Naive thymus-derived CD4-positive, alpha-beta T cell (primary cell): ENCODE data around the gene FAM187B. TPM values are rescaled to one million over a fixed set of nuclear protein-coding genes. Genes with fewer than 3 reads are reported as not detected.

Experiments used
- ATAC-seq: fragments of 150-1000 bp; cut with Tn5 transposase; 2 replicates; pipeline ENCODE4 v1.10.0; 2021; ENCODE audit warnings: mild to moderate bottlenecking, moderate library complexity
- CTCF ChIA-PET: fragments of 350-600 bp; sonication (Branson Sonifier 250); formaldehyde crosslinking; loops from one replicate; lab custom pipeline; 2021; ENCODE audit warnings: antibody characterized with exemption; lab: Charles Lee
- POLR2A ChIA-PET: fragments of 350-600 bp; sonication (Branson Sonifier 250); formaldehyde crosslinking; loops from one replicate; lab custom pipeline; 2021; ENCODE audit warnings: antibody characterized with exemption, inconsistent platforms; lab: Charles Lee
- DNase-seq, 9 donors: peaks; one replicate each; pipeline versions ENCODE4 v3.0.0 to v3.0.0-alpha.2; 2020 to 2022; ENCODE audit warnings: mixed read lengths in 1 of 9
- H3K27ac ChIP-seq: one replicate; pipeline ENCODE4 v1.7.0; 2013; ENCODE audit warnings: mild to moderate bottlenecking, low read depth, low read length, moderate library complexity
- H3K27me3 ChIP-seq, 2 donors: one replicate each; pipeline ENCODE4 v1.7.0; 2013; ENCODE audit warnings: low read length in 2 of 2, mild to moderate bottlenecking in 2 of 2, moderate library complexity in 2 of 2; ENCODE audit not compliant: control insufficient read depth in 2 of 2, insufficient read depth in 2 of 2
- H3K36me3 ChIP-seq, 3 experiments: 1 replicate in 2 of 3; 2 replicates in 1 of 3; pipeline ENCODE4 v1.7.0; 2013; ENCODE audit warnings: low read length in 3 of 3, mild to moderate bottlenecking in 3 of 3, moderate library complexity in 1 of 3; ENCODE audit not compliant: insufficient read depth in 3 of 3, control insufficient read depth in 2 of 3
- H3K4me1 ChIP-seq, 2 donors: one replicate each; pipeline ENCODE4 v1.7.0; 2013; ENCODE audit warnings: low read length in 2 of 2, mild to moderate bottlenecking in 2 of 2, moderate library complexity in 1 of 2; ENCODE audit not compliant: control insufficient read depth in 2 of 2, insufficient read depth in 2 of 2
- H3K4me3 ChIP-seq: 2 replicates; pipeline ENCODE4 v1.7.0; 2013; ENCODE audit warnings: mild to moderate bottlenecking, low read length
- H3K9me3 ChIP-seq, 3 experiments: 1 replicate in 2 of 3; 2 replicates in 1 of 3; pipeline ENCODE4 v1.7.0; 2013; ENCODE audit warnings: low read length in 3 of 3; ENCODE audit not compliant: control insufficient read depth in 2 of 3
- H3K27ac Mint-ChIP-seq, 9 donors: one replicate each; pipeline ENCODE4 v1.8.0; 2020 to 2022; ENCODE audit warnings: mixed read lengths in 9 of 9, mild to moderate bottlenecking in 8 of 9, moderate library complexity in 5 of 9, inconsistent platforms in 2 of 9
- H3K27me3 Mint-ChIP-seq, 5 donors: one replicate each; pipeline ENCODE4 v1.8.0; 2021 to 2022; ENCODE audit warnings: mixed read lengths in 5 of 5, mild to moderate bottlenecking in 1 of 5
- H3K36me3 Mint-ChIP-seq, 5 donors: one replicate each; pipeline ENCODE4 v1.8.0; 2020 to 2022; ENCODE audit warnings: mixed read lengths in 5 of 5, mild to moderate bottlenecking in 3 of 5, inconsistent platforms in 1 of 5
- H3K4me1 Mint-ChIP-seq, 7 donors: one replicate each; pipeline ENCODE4 v1.8.0; 2020 to 2022; ENCODE audit warnings: mixed read lengths in 7 of 7, mild to moderate bottlenecking in 3 of 7, inconsistent platforms in 1 of 7
- H3K4me3 Mint-ChIP-seq, 10 donors: one replicate each; pipeline ENCODE4 v1.8.0; 2020 to 2022; ENCODE audit warnings: mild to moderate bottlenecking in 10 of 10, mixed read lengths in 10 of 10, moderate library complexity in 6 of 10, inconsistent platforms in 2 of 10
- H3K9me3 Mint-ChIP-seq, 11 donors: one replicate each; pipeline ENCODE4 v1.8.0; 2020 to 2022; ENCODE audit warnings: mixed read lengths in 11 of 11, mild to moderate bottlenecking in 4 of 11, inconsistent platforms in 1 of 11, moderate library complexity in 1 of 11
- intact Hi-C, 2 donors: fragments of 100-400 bp; cut with micrococcal nuclease; formaldehyde crosslinking; loops; one replicate each; pipeline ENCODE4 v1.15.1; 2023
- polyA plus RNA-seq, 2 donors: library from polyadenylated mRNA; unstranded; fragments of 300-500 nt; fragmentation: Illumina TruSeq; gene quantifications; one replicate each; pipeline ENCODE4 v1.2.3, GENCODE V29; 2021
- total RNA-seq, 6 experiments: library from RNA in 5 of 6; stranded (reverse) in 5 of 6; gene quantifications; 1 replicate in 5 of 6; 2 replicates in 1 of 6; pipeline ENCODE4 v1.2.3 and lab custom pipeline; 2021 to 2026

Gene FAM187B
- total and polyA plus RNA-seq, 7 experiments from 2014 or later, result not detected

GRCh38 chr19:35206855-35207254, 21.7 kb downstream of the FAM187B start:
- CTCF ChIA-PET, result interaction anchor here (0.7 to 1.7 kb wide), 5 partner anchors 9 to 694 kb away, joined by 3 to 8 read pairs (median 4); no protein-coding TSS in a partner anchor
- H3K27me3 ChIP-seq, result no peaks in the 10 kb centered on the region
- H3K4me1 Mint-ChIP-seq, result peaks cover 44 to 89% (median 79%) of the 10 kb centered on the region in 7 donors
- H3K4me3 Mint-ChIP-seq, result peak overlapping the region; percentile 48 to 87 (median 74)
- H3K36me3 Mint-ChIP-seq, result peaks cover 0 to 18% (median under 1%) of the 10 kb centered on the region in 5 donors
- peak overlapping the region; percentile 87 for H3K27ac ChIP-seq
- intact Hi-C loops, result loop anchor here (1.0 to 2.0 kb wide), 3 partner anchors 7 to 62 kb away; partner anchors contain the start of gene USF2 (in 1 of the 2)
- H3K9me3 ChIP-seq, result peaks cover 0 to 5% (median 0%) of the 10 kb centered on the region in 3 experiments
- POLR2A ChIA-PET, result interaction anchor here (0.6 to 3.3 kb wide), 22 partner anchors 8 to 222 kb away, joined by 3 to 23 read pairs (median 4); partner anchors contain the start of gene FXYD5
- peaks cover 0 to 15% (median 3%) of the 10 kb centered on the region in 11 donors for H3K9me3 Mint-ChIP-seq
- H3K36me3 ChIP-seq, result no peaks in the 10 kb centered on the region
- H3K4me3 ChIP-seq, result peak overlapping the region; percentile 5
- ATAC-seq (no peak), DNase-seq (no peak)
- peaks cover 64 to 68% of the 10 kb centered on the region in 2 donors for H3K4me1 ChIP-seq
- no peaks in the 10 kb centered on the region for H3K27me3 Mint-ChIP-seq
- H3K27ac Mint-ChIP-seq, result peak overlapping the region; percentile 93 to 100 (median 99)

GRCh38 chr19:35206379-35206778, 22.2 kb downstream of the FAM187B start:
- Mint-ChIP-seq H3K9me3 (peaks cover 0 to 11% (median 3%) of the 10 kb centered on the region in 11 donors), H3K27ac (peak overlapping the region; percentile 93 to 100 (median 99)), H3K27me3 (no peaks in the 10 kb centered on the region), H3K36me3 (peaks cover 0 to 17% (median 0%) of the 10 kb centered on the region in 5 donors), H3K4me3 (peak overlapping the region; percentile 48 to 87 (median 74)), H3K4me1 (peaks cover 39 to 87% (median 76%) of the 10 kb centered on the region in 7 donors)
- peak overlapping the region; percentile 5 for H3K4me3 ChIP-seq
- H3K9me3 ChIP-seq, result peaks cover 0 to 5% (median 0%) of the 10 kb centered on the region in 3 experiments
- POLR2A ChIA-PET, result interaction anchor here (0.6 to 3.3 kb wide), 24 partner anchors 9 to 444 kb away, joined by 3 to 23 read pairs (median 4); partner anchors contain the start of gene FXYD5
- peak; percentile 59 for ATAC-seq
- H3K27me3 ChIP-seq, result no peaks in the 10 kb centered on the region
- H3K27ac ChIP-seq, result peak overlapping the region; percentile 87
- no peaks in the 10 kb centered on the region for H3K36me3 ChIP-seq
- intact Hi-C loops, result loop anchor here (1.0 to 2.0 kb wide), 3 partner anchors 8 to 62 kb away; partner anchors contain the start of gene USF2 (in 1 of the 2)
- peak in 7 of 9 donors; percentile 67 to 86 (median 84) for DNase-seq
- H3K4me1 ChIP-seq, result peaks cover 59 to 63% of the 10 kb centered on the region in 2 donors
- CTCF ChIA-PET, result interaction anchor here (0.7 to 1.7 kb wide), 6 partner anchors 9 to 695 kb away, joined by 3 to 8 read pairs (median 4); partner anchors contain the start of gene FXYD5

GRCh38 chr19:35205733-35206323, 22.7 kb downstream of the FAM187B start:
- Mint-ChIP-seq H3K9me3 (peaks cover 0 to 11% (median 3%) of the 10 kb centered on the region in 11 donors), H3K4me3 (peak overlapping the region; percentile 48 to 87 (median 74)), H3K36me3 (peaks cover 0 to 17% (median 0%) of the 10 kb centered on the region in 5 donors), H3K4me1 (peaks cover 37 to 88% (median 78%) of the 10 kb centered on the region in 7 donors), H3K27me3 (no peaks in the 10 kb centered on the region), H3K27ac (peak overlapping the region; percentile 93 to 100 (median 99))
- ATAC-seq (no peak), DNase-seq (no peak)
- H3K36me3 ChIP-seq, result no peaks in the 10 kb centered on the region
- CTCF ChIA-PET, result interaction anchor here (1.2 to 1.7 kb wide), 4 partner anchors 10 to 65 kb away, joined by 3 to 8 read pairs (median 4); partner anchors contain the start of gene FXYD5
- H3K4me1 ChIP-seq, result peaks cover 55 to 58% of the 10 kb centered on the region in 2 donors
- peak overlapping the region; percentile 87 for H3K27ac ChIP-seq
- H3K9me3 ChIP-seq, result peaks cover 0 to 5% (median 0%) of the 10 kb centered on the region in 3 experiments
- H3K27me3 ChIP-seq, result no peaks in the 10 kb centered on the region
- intact Hi-C loops, result loop anchor here (1.0 to 2.0 kb wide), 3 partner anchors 8 to 63 kb away; partner anchors contain the start of gene USF2 (in 1 of the 2)
- POLR2A ChIA-PET, result interaction anchor here (0.6 to 3.3 kb wide), 21 partner anchors 9 to 444 kb away, joined by 3 to 23 read pairs (median 4); partner anchors contain the start of gene FXYD5
- no peak overlapping the region for H3K4me3 ChIP-seq

GRCh38 chr19:35204799-35205732, 23.5 kb downstream of the FAM187B start:
- ATAC-seq, result peak; percentile 29
- Mint-ChIP-seq H3K4me1 (peaks cover 36 to 86% (median 81%) of the 10 kb centered on the region in 7 donors), H3K36me3 (peaks cover 0 to 17% (median 0%) of the 10 kb centered on the region in 5 donors), H3K27me3 (no peaks in the 10 kb centered on the region), H3K27ac (peak overlapping the region; percentile 93 to 100 (median 99)), H3K4me3 (peak overlapping the region in 9 of 10 donors; percentile 44 to 87 (median 74)), H3K9me3 (peaks cover 0 to 11% (median 3%) of the 10 kb centered on the region in 11 donors)
- Histone ChIP-seq H3K27me3 (no peaks in the 10 kb centered on the region), H3K36me3 (no peaks in the 10 kb centered on the region), H3K4me1 (peaks cover 55% of the 10 kb centered on the region in 2 donors), H3K9me3 (peaks cover 0 to 5% (median 0%) of the 10 kb centered on the region in 3 experiments), H3K27ac (peak overlapping the region; percentile 87), H3K4me3 (no peak overlapping the region)
- peak in 3 of 9 donors; percentile 9 to 29 (median 11) for DNase-seq
- ChIA-PET POLR2A (interaction anchor here (0.7 to 3.3 kb wide), 11 partner anchors 10 to 51 kb away, joined by 3 to 23 read pairs (median 3); partner anchors contain the start of gene FXYD5), CTCF (interaction anchor here (1.5 to 1.6 kb wide), 2 partner anchors 10 to 51 kb away, joined by 3 to 4 read pairs; partner anchors contain the start of gene FXYD5)
- intact Hi-C loops, result no loop called here

GRCh38 chr19:35202722-35203688, 25.5 kb downstream of the FAM187B start:
- Mint-ChIP-seq H3K27me3 (no peaks in the 10 kb centered on the region), H3K9me3 (peaks cover 0 to 6% (median 2%) of the 10 kb centered on the region in 11 donors), H3K4me1 (peaks cover 38 to 80% (median 71%) of the 10 kb centered on the region in 7 donors), H3K27ac (peak overlapping the region; percentile 54 to 100 (median 97)), H3K4me3 (peak overlapping the region in 3 of 10 donors; percentile 23 to 30 (median 25)), H3K36me3 (peaks cover 0 to 9% (median 0%) of the 10 kb centered on the region in 5 donors)
- Histone ChIP-seq H3K27ac (no peak overlapping the region), H3K4me3 (no peak overlapping the region), H3K36me3 (no peaks in the 10 kb centered on the region), H3K9me3 (peaks cover 0 to under 1% (median 0%) of the 10 kb centered on the region in 3 experiments), H3K4me1 (peaks cover 48 to 52% of the 10 kb centered on the region in 2 donors), H3K27me3 (no peaks in the 10 kb centered on the region)
- CTCF ChIA-PET, result interaction anchor here (0.5 to 2.0 kb wide), 4 partner anchors 12 to 549 kb away, joined by 4 to 11 read pairs (median 8); partner anchors contain the start of gene FXYD5
- intact Hi-C loops, result no loop called here
- POLR2A ChIA-PET, result interaction anchor here (0.5 to 2.3 kb wide), 20 partner anchors 8 to 190 kb away, joined by 3 to 12 read pairs (median 4); partner anchors contain the start of gene USF2
- ATAC-seq (no peak), DNase-seq (no peak)
